Thoracic aorta (tissue), 2 donors: ENCODE data around the gene TNFRSF14. TPM values are rescaled to one million over a fixed set of nuclear protein-coding genes. Genes with fewer than 3 reads are reported as not detected.

Experiments
- ATAC-seq: fragments of 150-250 bp; one replicate; pipeline ENCODE4 v1.8.0; 2017; ENCODE audit warnings: low read depth; ENCODE audit not compliant: insufficient number of reproducible peaks, low FRiP score
- DNase-seq: peaks from one replicate; pipeline ENCODE4 v3.0.0-alpha.2; 2020; ENCODE audit warnings: low spot score
- H3K27ac ChIP-seq, 2 donors: fragments of 200-600 bp; sonication (generic); 1 replicate in 1 of 2; 2 replicates in 1 of 2; pipeline ENCODE4 v1.5.1; 2016; ENCODE audit warnings: mild to moderate bottlenecking in 2 of 2, moderate library complexity in 2 of 2
- H3K27me3 ChIP-seq: fragments of 200-600 bp; sonication (generic); replicated peaks from 2 replicates; pipeline ENCODE4 v1.6.0; 2016; ENCODE audit warnings: mild to moderate bottlenecking; ENCODE audit not compliant: insufficient read depth
- H3K36me3 ChIP-seq: fragments of 200-600 bp; sonication (generic); one replicate; pipeline ENCODE4 v1.5.1; 2016
- H3K4me1 ChIP-seq, 2 donors: fragments of 200-600 bp; sonication (generic); 1 replicate in 1 of 2; 2 replicates in 1 of 2; pipeline versions ENCODE4 v1.5.1 to v1.6.0; 2016; ENCODE audit warnings: low read depth in 2 of 2, mild to moderate bottlenecking in 1 of 2; ENCODE audit not compliant: control insufficient read depth in 1 of 2
- H3K4me3 ChIP-seq: fragments of 200-600 bp; sonication (generic); 2 replicates; pipeline ENCODE4 v1.5.1; 2016; ENCODE audit warnings: mild to moderate bottlenecking
- H3K9me3 ChIP-seq: fragments of 200-600 bp; sonication (generic); 2 replicates; pipeline ENCODE4 v1.5.1; 2016
- CTCF ChIP-seq: fragments of 200-600 bp; sonication (generic); IDR thresholded peaks from one replicate; pipeline ENCODE4 v1.5.1; 2019; ENCODE audit warnings: antibody characterized with exemption
- total RNA-seq, 2 donors: library from RNA; depleted of rRNA; stranded (reverse); fragments of >200 nt; gene quantifications; one replicate each; pipeline versions ENCODE4 v1.1.0 to v1.2.3, GENCODE V29; 2016

Gene TNFRSF14
- total RNA-seq, 2 donors from 2014 or later, result 29.6 to 55.6 TPM

- ATAC-seq (no peak), DNase-seq (no peak)
- H3K36me3 ChIP-seq, result no peaks in the 10 kb centered on the region
- no peaks in the 10 kb centered on the region for H3K27me3 ChIP-seq
- no peak overlapping the region for H3K27ac ChIP-seq
- no peaks in the 10 kb centered on the region for H3K4me1 ChIP-seq
- no peak for TF ChIP-seq CTCF
- H3K9me3 ChIP-seq, result no peaks in the 10 kb centered on the region
- no peak overlapping the region for H3K4me3 ChIP-seq
Measured at GRCh38 chr1:2540816-2541492, 15.2 kb upstream of the TNFRSF14 start.

DNA sequence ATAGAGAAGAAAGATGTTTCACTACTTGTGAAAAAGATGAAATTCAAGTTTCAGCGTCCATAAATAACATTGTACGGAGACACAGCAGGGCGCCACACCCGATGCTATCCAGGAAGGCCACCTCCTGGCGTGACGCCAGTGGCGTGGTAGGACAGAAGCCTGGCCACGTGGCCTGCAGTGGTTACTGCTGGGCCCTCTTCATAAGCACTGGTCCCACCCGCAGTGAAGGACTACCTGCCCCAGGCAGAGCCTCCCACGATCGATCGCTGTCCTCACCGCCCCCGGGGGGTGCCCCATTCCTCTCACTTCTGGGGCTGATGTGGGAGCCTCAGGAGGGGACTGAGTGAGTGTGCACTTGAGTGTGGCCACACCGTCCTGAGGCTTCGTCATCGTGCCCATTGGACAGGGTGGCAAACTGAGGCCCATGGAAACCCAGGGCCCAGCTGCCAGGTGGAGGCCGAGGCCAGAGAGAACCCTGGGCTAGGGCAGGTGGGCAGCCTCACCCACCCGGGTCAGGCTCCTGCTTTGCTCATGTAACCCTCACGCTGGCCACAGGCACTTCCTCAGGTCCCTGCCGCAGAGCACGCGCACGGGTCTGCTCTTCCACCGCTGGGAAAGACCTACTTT, 14.4 kb upstream of the TNFRSF14 start:
- H3K4me3 ChIP-seq, result no peak overlapping the region
- H3K9me3 ChIP-seq, result no peaks in the 10 kb centered on the region
- DNase-seq (no peak), ATAC-seq (no peak)
- H3K27ac ChIP-seq, result no peak overlapping the region
- no peaks in the 10 kb centered on the region for H3K36me3 ChIP-seq
- no peaks in the 10 kb centered on the region for H3K27me3 ChIP-seq
- TF ChIP-seq CTCF, result no peak
- peaks cover 0 to 5% of the 10 kb centered on the region in 2 donors for H3K4me1 ChIP-seq

DNA sequence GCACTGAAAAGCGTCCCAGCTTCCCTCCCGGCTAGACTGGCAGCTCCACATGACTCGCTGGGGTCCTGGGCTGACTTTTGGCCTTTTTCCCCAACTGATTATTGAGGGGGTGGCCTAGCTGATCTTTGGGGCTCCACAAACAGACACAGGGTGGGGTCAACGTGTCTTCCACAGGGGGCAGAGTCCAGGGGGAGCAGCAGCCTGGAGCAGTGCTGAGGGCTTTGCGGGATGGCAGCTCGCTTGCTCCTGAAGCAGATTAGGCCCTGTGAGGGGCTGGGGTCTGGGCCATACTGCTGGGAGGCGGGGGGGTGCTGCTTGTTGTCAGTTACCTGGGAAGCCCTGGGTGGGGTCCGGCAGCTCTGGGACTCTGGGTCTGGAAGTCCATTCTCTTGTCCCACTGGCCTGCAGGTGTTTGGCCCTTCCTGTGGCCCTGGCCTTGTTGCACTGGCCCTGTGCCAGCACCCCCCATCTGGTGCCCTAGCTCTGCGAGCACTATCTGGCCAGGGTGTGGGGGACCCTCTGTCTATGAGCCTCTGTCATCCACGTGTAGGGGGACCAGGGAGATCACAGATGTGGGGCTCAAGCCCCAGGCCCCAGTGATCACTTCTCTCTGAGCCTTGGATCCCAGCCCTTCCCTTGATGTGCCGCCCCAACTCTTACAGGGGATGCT, 13.8 kb upstream of the TNFRSF14 start:
- no peaks in the 10 kb centered on the region for H3K36me3 ChIP-seq
- no peak for TF ChIP-seq CTCF
- no peaks in the 10 kb centered on the region for H3K27me3 ChIP-seq
- ATAC-seq, result no peak
- DNase-seq, result no peak
- H3K9me3 ChIP-seq, result no peaks in the 10 kb centered on the region
- H3K4me3 ChIP-seq, result no peak overlapping the region
- H3K27ac ChIP-seq, result no peak overlapping the region
- peaks cover 2 to 12% of the 10 kb centered on the region in 2 donors for H3K4me1 ChIP-seq

DNA sequence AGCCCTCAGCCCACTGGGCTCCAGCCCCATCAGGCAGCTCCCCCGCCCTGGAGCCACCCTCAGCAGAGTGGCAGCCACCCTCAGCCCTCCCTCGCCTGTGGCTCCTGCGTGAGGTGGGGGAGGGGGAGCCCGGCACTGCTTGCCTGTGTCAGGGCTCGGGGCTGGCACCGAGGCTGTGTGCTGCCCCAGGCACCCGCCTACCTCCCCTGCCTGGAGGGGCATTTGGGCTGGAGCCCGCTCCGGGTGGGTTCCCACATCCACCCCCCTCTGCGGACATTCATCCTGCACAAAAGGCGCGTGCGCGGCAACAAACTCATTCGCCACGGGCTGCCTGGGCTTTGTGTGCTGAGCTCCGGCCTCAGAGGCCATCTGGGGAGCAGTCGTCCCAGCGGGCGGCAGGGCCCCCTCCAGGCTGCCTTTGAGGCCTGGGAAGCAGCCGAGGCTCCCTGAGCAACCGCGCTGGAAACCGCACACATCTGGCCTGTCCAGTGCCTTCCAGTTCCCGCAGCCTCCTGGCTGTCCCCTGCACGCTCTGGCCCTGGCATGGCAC, 12.6 kb upstream of the TNFRSF14 start:
- Histone ChIP-seq H3K27ac (no peak overlapping the region), H3K36me3 (no peaks in the 10 kb centered on the region), H3K4me3 (no peak overlapping the region), H3K4me1 (peaks cover 10 to 23% of the 10 kb centered on the region in 2 donors), H3K9me3 (no peaks in the 10 kb centered on the region), H3K27me3 (no peaks in the 10 kb centered on the region)
- DNase-seq, result no peak
- TF ChIP-seq CTCF, result no peak
- no peak for ATAC-seq
